C4-2B (cell line): ENCODE measurements around the gene TRIM10.

ENCODE experiments used
- ZFX ChIP-seq: fragments of 450-650 bp; IDR thresholded peaks from 2 replicates; pipeline ENCODE4 v1.6.1; 2017
- TF ChIP-seq, protein P1 (sequence below): fragments of 450-650 bp; conservative IDR thresholded peaks from 2 replicates; pipeline ENCODE4 v1.5.1; 2017; ENCODE audit warnings: mild to moderate bottlenecking

- TF ChIP-seq, protein P1, sequence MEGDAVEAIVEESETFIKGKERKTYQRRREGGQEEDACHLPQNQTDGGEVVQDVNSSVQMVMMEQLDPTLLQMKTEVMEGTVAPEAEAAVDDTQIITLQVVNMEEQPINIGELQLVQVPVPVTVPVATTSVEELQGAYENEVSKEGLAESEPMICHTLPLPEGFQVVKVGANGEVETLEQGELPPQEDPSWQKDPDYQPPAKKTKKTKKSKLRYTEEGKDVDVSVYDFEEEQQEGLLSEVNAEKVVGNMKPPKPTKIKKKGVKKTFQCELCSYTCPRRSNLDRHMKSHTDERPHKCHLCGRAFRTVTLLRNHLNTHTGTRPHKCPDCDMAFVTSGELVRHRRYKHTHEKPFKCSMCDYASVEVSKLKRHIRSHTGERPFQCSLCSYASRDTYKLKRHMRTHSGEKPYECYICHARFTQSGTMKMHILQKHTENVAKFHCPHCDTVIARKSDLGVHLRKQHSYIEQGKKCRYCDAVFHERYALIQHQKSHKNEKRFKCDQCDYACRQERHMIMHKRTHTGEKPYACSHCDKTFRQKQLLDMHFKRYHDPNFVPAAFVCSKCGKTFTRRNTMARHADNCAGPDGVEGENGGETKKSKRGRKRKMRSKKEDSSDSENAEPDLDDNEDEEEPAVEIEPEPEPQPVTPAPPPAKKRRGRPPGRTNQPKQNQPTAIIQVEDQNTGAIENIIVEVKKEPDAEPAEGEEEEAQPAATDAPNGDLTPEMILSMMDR, result no peak
- TF ChIP-seq ZFX, result no peak
These were observed 24.3 kb downstream of the TRIM10 start for GRCh38 chr6:30136570-30137286.
